KMS-11 (cell line): Measurements from ENCODE around the gene CEACAM4.

Experiments
- H2AFZ ChIP-seq: fragments of 200-600 bp; sonication (generic); 2 replicates; pipeline ENCODE4 v1.6.1; 2016; ENCODE audit warnings: antibody characterized with exemption, mixed run types, low read depth
- H3K27ac ChIP-seq: fragments of 200-600 bp; sonication (generic); 2 replicates; pipeline ENCODE4 v1.6.1; 2016; ENCODE audit warnings: mild to moderate bottlenecking, mixed run types
- H3K27me3 ChIP-seq: fragments of 200-600 bp; sonication (generic); 2 replicates; pipeline ENCODE4 v1.6.1; 2017; ENCODE audit warnings: mild to moderate bottlenecking, low read depth, mixed run types, moderate library complexity; ENCODE audit not compliant: insufficient read depth
- H3K36me3 ChIP-seq: fragments of 200-600 bp; sonication (generic); 2 replicates; pipeline ENCODE4 v1.6.1; 2017; ENCODE audit warnings: mild to moderate bottlenecking, mixed run types; ENCODE audit not compliant: insufficient read depth
- H3K4me1 ChIP-seq: fragments of 200-600 bp; sonication (generic); 2 replicates; pipeline ENCODE4 v1.6.1; 2016; ENCODE audit warnings: mild to moderate bottlenecking, low read depth, mixed run types; ENCODE audit not compliant: poor library complexity, severe bottlenecking
- H3K4me2 ChIP-seq: fragments of 200-600 bp; sonication (generic); 2 replicates; pipeline ENCODE4 v1.7.0; 2016; ENCODE audit warnings: mild to moderate bottlenecking, mixed run types
- H3K4me3 ChIP-seq: fragments of 200-600 bp; sonication (generic); IDR thresholded peaks from 2 replicates; pipeline ENCODE4 v1.6.1; 2017; ENCODE audit warnings: low read depth, low read length, mixed read lengths; ENCODE audit not compliant: insufficient read depth
- H3K79me2 ChIP-seq: fragments of 200-600 bp; sonication (generic); 2 replicates; pipeline ENCODE4 v1.6.1; 2016; ENCODE audit warnings: low read depth, mixed run types; ENCODE audit not compliant: insufficient read depth
- H3K9ac ChIP-seq: fragments of 200-600 bp; sonication (generic); 2 replicates; pipeline ENCODE4 v1.6.1; 2016; ENCODE audit warnings: mild to moderate bottlenecking, mixed run types
- H4K20me1 ChIP-seq: fragments of 200-600 bp; sonication (generic); 2 replicates; pipeline ENCODE4 v1.6.1; 2016; ENCODE audit warnings: mild to moderate bottlenecking, mixed run types; ENCODE audit not compliant: insufficient read depth
- TF ChIP-seq, protein P1 (sequence below): fragments of 200-600 bp; sonication (generic); conservative IDR thresholded peaks from 2 replicates; pipeline ENCODE4 v1.6.1; 2017; ENCODE audit warnings: low read depth, mild to moderate bottlenecking, antibody characterized with exemption, low read length, moderate library complexity, mixed read lengths

The CEACAM4 gene

DNA sequence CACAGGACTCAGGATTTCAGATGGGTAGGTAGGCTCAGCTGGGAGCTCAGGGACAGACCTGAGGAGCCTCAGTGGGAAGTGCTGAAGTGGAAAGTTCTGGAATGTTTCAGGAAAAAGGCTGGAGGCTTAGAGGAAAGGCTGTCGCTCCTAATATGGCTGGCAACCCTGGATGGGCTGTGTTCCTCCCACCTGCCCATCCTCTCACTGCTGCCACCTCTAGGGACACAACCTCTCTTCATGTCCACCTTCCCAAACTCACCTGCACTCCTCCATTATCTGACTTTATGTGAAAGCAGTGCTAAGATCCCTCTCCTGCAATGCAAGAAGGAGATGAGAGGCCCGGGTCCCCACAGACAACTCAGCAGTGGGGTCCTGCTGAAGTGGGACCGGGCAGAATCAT lies 56.7 kb downstream of the CEACAM4 start:
- no peaks in the 10 kb centered on the region for H3K27me3 ChIP-seq

GRCh38 chr19:41569481-41570150 lies 57.3 kb downstream of the CEACAM4 start:
- no peak overlapping the region for H2AFZ ChIP-seq
- no peak overlapping the region for H3K9ac ChIP-seq
- TF ChIP-seq, protein P1, sequence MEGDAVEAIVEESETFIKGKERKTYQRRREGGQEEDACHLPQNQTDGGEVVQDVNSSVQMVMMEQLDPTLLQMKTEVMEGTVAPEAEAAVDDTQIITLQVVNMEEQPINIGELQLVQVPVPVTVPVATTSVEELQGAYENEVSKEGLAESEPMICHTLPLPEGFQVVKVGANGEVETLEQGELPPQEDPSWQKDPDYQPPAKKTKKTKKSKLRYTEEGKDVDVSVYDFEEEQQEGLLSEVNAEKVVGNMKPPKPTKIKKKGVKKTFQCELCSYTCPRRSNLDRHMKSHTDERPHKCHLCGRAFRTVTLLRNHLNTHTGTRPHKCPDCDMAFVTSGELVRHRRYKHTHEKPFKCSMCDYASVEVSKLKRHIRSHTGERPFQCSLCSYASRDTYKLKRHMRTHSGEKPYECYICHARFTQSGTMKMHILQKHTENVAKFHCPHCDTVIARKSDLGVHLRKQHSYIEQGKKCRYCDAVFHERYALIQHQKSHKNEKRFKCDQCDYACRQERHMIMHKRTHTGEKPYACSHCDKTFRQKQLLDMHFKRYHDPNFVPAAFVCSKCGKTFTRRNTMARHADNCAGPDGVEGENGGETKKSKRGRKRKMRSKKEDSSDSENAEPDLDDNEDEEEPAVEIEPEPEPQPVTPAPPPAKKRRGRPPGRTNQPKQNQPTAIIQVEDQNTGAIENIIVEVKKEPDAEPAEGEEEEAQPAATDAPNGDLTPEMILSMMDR = no peak
- no peaks in the 10 kb centered on the region for H4K20me1 ChIP-seq
- H3K36me3 ChIP-seq = no peaks in the 10 kb centered on the region
- peak overlapping the region; percentile 51 for H3K4me2 ChIP-seq
- no peaks in the 10 kb centered on the region for H3K27me3 ChIP-seq
- no peaks in the 10 kb centered on the region for H3K79me2 ChIP-seq
- no peak overlapping the region for H3K4me3 ChIP-seq
- H3K4me1 ChIP-seq = peaks cover 29% of the 10 kb centered on the region
- no peak overlapping the region for H3K27ac ChIP-seq

More for the DNA sequence above, 56.7 kb downstream of the CEACAM4 start:
- peaks cover 29% of the 10 kb centered on the region for H3K4me1 ChIP-seq
- peak overlapping the region; percentile 46; the same call in 1 of the 2 replicates for H2AFZ ChIP-seq
- H3K4me2 ChIP-seq = peak overlapping the region; percentile 51
- H3K36me3 ChIP-seq = no peaks in the 10 kb centered on the region
- TF ChIP-seq, protein P1 = no peak
- no peak overlapping the region for H3K9ac ChIP-seq
- no peak overlapping the region for H3K4me3 ChIP-seq
- H3K79me2 ChIP-seq = no peaks in the 10 kb centered on the region
- no peak overlapping the region for H3K27ac ChIP-seq
- no peaks in the 10 kb centered on the region for H4K20me1 ChIP-seq
